ENCODE results near the gene ZNF48. TPM values are rescaled to one million over a fixed set of nuclear protein-coding genes. Genes with fewer than 3 reads are reported as not detected.
A peak's percentile ranks its signal among the peaks of the same experiment; 100 is the strongest.

Gene ZNF48
- total RNA-seq (2021), result 57.3 and 61.2 TPM in 2 replicates
- long read RNA-seq, transcript ZNF48-201 (2 exons, 3,234 nt), result major isoform, 8 of 21 reads
- long read RNA-seq, partial matches to known transcripts, result 0 of 21 reads
- long read RNA-seq, other reads (novel, unspliced or antisense), result 9 of 21 reads

DNA sequence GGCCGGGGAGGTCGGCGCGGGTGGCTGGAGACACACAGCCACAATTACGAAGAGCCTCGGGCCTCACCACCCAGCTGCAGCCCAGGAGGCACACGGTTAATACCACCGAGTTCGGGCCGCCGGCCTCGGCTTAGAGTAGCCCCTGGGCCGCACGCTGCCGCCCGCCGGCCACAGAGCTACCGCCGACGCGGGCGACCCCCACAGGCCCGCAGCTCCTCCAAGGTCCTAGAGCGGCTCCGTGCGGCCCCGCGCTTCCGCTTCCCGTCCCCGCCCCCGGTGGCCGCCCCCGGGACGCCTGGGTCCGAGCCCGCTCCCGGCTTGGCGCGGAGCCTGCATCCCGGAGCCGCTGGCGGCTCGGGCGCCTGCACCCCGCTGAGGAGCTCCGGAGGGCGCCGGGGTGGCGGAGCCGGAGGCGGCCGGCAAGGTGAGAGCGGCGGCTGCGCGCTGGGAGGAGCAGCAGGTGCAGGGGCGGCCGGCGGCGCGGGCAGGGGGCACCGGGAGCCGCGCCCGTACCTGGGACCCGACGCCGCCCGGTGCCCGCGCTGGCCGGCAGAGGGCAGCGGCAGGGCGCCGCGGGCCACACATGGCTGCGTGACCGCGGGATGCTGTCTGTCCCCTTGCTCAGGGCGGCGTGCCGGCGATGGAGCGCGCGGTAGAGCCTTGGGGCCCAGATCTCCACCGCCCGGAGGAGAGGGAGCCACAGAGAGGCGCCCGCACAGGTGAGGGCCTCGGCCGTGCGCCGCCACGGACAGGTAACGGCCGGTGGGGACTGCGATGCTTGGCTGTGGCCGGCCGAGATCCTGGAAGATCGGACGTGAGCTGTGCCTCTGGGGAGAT lies at the start of gene ZNF48:
Gene ZNF48, plus strand, starts transcription at position 266 of the 837 bp plus-strand sequence. Its CDS starts 375 bp downstream, at position 641.
- Histone ChIP-seq H3K4ac (ENCODE audit: low read depth, low read length) (peak within 1 kb of the TSS; percentile 18; the same call in 1 of the 2 replicates), H3K4me1 (ENCODE audit: insufficient read depth, low read length) (no peaks in the 10 kb centered on the region; the same call in 1 of the 2 replicates), H3K56ac (ENCODE audit: insufficient read length, low read depth, low read length) (no peak within 1 kb of the TSS), H4K5ac (ENCODE audit: insufficient read length, low read depth, low read length) (no peak within 1 kb of the TSS), H3K23me2 (ENCODE audit: insufficient read length, low read depth, low read length, poor library complexity, severe bottlenecking) (peaks cover 21% of the 10 kb centered on the region), H2BK12ac (ENCODE audit: insufficient read length, low read depth, low read length) (no peak within 1 kb of the TSS), H2BK120ac (ENCODE audit: low read depth, low read length, poor library complexity, severe bottlenecking) (no peak within 1 kb of the TSS), H4K8ac (replicated peaks; ENCODE audit: insufficient read length, low read depth, low read length) (no peak within 1 kb of the TSS), H2BK20ac (ENCODE audit: low read depth, low read length, poor library complexity, severe bottlenecking) (no peak within 1 kb of the TSS), H3K23ac (ENCODE audit: insufficient read length, low read depth, low read length) (no peak within 1 kb of the TSS), H3K4me2 (ENCODE audit: insufficient read depth, insufficient read length, low read length) (peak within 1 kb of the TSS; percentile 88), H4K20me1 (ENCODE audit: control insufficient read depth, insufficient read depth, insufficient read length) (no peaks in the 10 kb centered on the region), H3K79me2 (ENCODE audit: insufficient read depth, low read length) (peaks cover 4% of the 10 kb centered on the region; the same call in 1 of the 2 replicates), H3K27me3 (ENCODE audit: insufficient read depth, low read length) (no peaks in the 10 kb centered on the region), H2AFZ (ENCODE audit: low read length) (no peak within 1 kb of the TSS), H2AK5ac (ENCODE audit: insufficient read length, low read length) (no peak within 1 kb of the TSS), H3K79me1 (ENCODE audit: insufficient read depth, low read depth, low read length, poor library complexity, severe bottlenecking) (no peaks in the 10 kb centered on the region), H3K9ac (ENCODE audit: extremely low read depth, insufficient read length, low read length) (peak within 1 kb of the TSS; percentile 97), H3K27ac (ENCODE audit: insufficient read length, low read depth, low read length) (peak within 1 kb of the TSS; percentile 67), H2BK15ac (ENCODE audit: low read depth, low read length) (no peak within 1 kb of the TSS), H3K18ac (ENCODE audit: insufficient read length, low read depth, low read length) (peak within 1 kb of the TSS; percentile 86), H3K9me3 (ENCODE audit: control insufficient read depth, low read depth, low read length) (no peaks in the 10 kb centered on the region), H3T11ph (ENCODE audit: low read length) (peak within 1 kb of the TSS; percentile 56), H4K91ac (ENCODE audit: insufficient read length, low read depth, low read length) (no peak within 1 kb of the TSS), H3K14ac (ENCODE audit: insufficient read depth, low read length) (peak within 1 kb of the TSS; percentile 99), H2BK5ac (ENCODE audit: insufficient read length, low read length) (peak within 1 kb of the TSS; percentile 74)
- H3K9me3 Mint-ChIP-seq, result no peaks in the 10 kb centered on the region; a peak in 1 of 5 replicates
- WGBS (ENCODE audit: extremely low coverage, insufficient read length, low lambda C conversion rate), result no CpG with 5 or more reads among the region's 103 CpGs
- peak; percentile 82 for DNase-seq
- peaks cover 9 to 33% (median 20%) of the 10 kb centered on the region in 3 experiments; a peak in 6 of 7 replicates for H3K36me3 Mint-ChIP-seq (ENCODE audit: insufficient read depth in 1 of 3, low read depth in 3 of 3)
- H3K4me1 Mint-ChIP-seq, result peaks cover 27 to 45% of the 10 kb centered on the region in 2 experiments
- TF ChIP-seq, protein P1, sequence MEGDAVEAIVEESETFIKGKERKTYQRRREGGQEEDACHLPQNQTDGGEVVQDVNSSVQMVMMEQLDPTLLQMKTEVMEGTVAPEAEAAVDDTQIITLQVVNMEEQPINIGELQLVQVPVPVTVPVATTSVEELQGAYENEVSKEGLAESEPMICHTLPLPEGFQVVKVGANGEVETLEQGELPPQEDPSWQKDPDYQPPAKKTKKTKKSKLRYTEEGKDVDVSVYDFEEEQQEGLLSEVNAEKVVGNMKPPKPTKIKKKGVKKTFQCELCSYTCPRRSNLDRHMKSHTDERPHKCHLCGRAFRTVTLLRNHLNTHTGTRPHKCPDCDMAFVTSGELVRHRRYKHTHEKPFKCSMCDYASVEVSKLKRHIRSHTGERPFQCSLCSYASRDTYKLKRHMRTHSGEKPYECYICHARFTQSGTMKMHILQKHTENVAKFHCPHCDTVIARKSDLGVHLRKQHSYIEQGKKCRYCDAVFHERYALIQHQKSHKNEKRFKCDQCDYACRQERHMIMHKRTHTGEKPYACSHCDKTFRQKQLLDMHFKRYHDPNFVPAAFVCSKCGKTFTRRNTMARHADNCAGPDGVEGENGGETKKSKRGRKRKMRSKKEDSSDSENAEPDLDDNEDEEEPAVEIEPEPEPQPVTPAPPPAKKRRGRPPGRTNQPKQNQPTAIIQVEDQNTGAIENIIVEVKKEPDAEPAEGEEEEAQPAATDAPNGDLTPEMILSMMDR (conservative IDR thresholded peaks at IDR 0.05), result peak; percentile 58
- peak within 1 kb of the TSS; percentile 90 to 91 for H3K4me3 Mint-ChIP-seq
- no peaks in the 10 kb centered on the region; the same call in 1 of the 2 replicates for H3K27me3 Mint-ChIP-seq (ENCODE audit: low read depth)
- H3K27ac Mint-ChIP-seq, result peak within 1 kb of the TSS; percentile 93 to 99 (median 97)
